IPS-18c (cell line): ENCODE data around the gene CCDC15.
"Not testable (repeated sequence)": the region's sequence is repeated elsewhere in the genome, so short reads cannot be mapped to it uniquely, and the experiment has no call there.

Experiments used
- H3K4me3 ChIP-seq: 2 replicates; pipeline ENCODE4 v1.7.0; 2013; ENCODE audit warnings: low read depth, mild to moderate bottlenecking, low read length, moderate library complexity; ENCODE audit not compliant: insufficient read depth
- H3K9me3 ChIP-seq: one replicate; pipeline ENCODE4 v1.6.1; 2013; ENCODE audit warnings: mild to moderate bottlenecking, low read length, moderate library complexity; ENCODE audit not compliant: control insufficient read depth, insufficient read depth

CCDC15 gene

DNA sequence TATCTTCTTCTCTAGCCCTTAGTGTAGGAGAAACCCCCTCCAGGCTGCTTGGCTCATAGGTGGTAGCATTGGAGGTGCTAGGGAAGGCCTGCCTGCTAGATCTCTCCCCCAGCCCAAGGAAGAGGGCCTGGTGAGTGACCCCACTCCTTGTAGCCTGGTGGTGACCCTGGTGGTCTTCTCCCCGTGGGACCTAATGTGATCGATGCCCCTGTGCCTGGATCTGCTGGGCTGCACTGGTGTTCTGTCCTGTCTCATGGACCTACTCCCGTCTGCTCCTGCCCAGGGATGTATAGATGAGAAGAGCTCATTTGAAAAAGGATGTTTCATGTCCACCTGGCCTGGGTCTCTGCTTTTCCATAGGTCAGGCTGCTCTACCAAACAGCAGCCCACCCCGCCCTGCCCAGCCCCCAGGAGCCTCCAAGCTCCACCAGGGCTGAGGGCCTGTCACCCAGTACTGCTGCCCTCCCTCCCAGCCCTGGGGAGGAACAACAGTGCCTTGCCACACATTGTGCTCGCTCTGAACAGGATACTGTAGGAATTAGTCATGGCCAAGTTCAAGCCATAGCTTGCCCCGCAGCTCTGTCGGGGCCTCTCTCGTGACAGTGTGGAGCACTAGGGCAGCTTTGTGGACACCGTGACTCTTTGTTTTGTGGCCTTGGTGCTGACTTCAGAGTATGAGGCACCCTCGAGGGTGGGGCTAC is 128.8 kb downstream of the CCDC15 start:
- Histone ChIP-seq H3K9me3 (no peaks in the 10 kb centered on the region), H3K4me3 (no peak overlapping the region)

DNA sequence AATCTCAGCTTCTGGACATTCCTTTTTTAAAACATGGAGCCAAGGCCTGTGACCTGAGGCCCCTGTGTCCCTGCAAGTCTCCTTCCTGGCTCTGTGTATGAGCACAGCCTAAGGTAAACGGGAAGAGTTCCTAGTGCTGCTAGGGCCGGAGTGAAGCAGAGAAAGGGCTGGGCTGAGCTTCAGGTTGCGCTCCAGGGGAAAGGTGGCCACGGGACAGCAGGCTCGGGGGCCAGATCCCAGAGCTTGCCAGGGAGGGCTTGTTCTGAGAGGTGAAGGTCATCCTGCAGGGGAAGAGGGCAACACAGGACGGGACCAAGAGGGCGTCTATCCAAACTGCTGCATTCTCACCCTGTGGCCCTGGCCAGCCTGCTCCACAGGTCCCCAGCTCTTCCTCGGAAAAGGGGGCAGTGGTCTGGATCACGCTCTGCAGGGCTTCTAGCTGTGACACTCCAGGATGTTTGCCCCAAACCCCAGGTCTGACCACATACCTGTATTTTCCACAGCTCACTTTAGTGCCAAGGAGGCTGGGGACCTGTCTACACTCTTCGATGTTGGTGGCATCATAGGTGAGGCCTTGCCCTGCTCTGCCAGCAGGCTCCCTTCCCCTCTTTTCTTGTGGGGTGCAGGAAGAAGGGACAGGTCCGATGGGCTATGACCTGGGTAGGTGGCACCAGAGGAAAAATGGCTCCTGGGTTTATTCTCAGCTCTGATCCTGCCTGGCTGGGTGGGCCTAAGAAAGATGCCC is 129.5 kb downstream of the CCDC15 start:
- H3K9me3 ChIP-seq = no peaks in the 10 kb centered on the region
- H3K4me3 ChIP-seq = no peak overlapping the region

DNA sequence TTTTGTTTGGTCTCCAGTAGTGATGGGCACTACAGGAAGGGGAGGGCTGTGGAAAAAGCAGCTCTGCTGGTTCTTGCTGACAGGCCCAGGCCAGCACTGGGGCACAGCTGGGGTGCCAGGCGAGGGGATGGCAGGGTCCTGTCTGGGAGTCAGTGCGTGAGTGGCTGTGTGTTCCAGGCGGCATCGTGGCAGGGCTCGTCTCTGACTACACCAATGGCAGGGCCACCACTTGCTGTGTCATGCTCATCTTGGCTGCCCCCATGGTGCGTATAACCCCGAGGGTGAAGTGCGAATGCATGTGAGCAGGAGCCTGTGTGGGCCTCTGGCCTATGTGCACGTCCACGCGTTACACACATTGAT is 130.0 kb downstream of the CCDC15 start:
- Histone ChIP-seq H3K4me3 (no peak overlapping the region), H3K9me3 (no peaks in the 10 kb centered on the region)

DNA sequence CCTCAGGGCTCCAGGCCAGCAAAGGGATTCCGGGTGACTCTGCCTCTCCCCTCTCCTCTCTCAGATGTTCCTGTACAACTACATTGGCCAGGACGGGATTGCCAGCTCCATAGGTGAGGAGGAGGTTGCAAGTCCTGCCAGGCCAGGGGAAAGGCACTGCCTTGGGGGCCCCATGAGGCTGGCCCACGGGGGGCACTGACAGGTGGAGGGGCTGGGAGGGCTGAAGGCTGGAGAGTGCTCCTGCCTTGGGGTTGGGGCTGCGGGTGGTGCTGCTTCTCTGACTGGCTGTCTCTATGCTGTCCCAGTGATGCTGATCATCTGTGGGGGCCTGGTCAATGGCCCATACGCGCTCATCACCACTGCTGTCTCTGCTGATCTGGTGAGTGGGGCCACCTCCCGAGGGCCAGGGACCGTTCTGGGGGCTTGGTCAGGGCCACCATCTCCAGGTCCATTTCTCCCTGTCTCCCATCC is 130.8 kb downstream of the CCDC15 start:
- no peaks in the 10 kb centered on the region for H3K9me3 ChIP-seq
- no peak overlapping the region for H3K4me3 ChIP-seq

DNA sequence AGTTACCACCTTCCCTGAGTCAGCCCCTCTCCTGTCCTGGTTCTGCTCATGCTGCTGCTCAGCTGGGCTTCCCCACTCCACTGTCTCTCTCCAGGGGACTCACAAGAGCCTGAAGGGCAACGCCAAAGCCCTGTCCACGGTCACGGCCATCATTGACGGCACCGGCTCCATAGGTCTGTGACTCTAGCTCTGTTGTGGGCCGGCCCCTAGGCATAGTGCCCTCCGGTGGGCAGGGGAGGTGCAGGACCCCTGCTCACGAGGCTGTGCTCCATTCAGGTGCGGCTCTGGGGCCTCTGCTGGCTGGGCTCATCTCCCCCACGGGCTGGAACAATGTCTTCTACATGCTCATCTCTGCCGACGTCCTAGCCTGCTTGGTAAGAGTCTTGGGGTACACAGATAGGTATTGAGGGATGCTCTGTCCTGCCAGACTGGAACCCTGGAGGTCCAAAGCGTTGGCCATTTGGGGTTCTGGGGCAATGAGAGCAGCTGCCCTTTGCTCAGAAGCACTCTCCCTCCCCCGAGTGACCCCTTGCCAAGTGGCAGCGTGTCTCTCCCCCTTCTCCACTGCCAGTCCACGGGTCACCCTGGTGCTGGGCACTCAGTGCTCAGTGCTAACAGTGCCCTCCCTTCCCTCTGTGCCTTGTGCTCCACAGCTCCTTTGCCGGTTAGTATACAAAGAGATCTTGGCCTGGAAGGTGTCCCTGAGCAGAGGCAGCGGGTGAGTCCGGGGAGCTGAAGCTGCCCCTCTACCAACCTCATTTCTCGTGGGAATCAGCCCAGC is 131.5 kb downstream of the CCDC15 start:
- Histone ChIP-seq H3K9me3 (no peaks in the 10 kb centered on the region), H3K4me3 (no peak overlapping the region)

DNA sequence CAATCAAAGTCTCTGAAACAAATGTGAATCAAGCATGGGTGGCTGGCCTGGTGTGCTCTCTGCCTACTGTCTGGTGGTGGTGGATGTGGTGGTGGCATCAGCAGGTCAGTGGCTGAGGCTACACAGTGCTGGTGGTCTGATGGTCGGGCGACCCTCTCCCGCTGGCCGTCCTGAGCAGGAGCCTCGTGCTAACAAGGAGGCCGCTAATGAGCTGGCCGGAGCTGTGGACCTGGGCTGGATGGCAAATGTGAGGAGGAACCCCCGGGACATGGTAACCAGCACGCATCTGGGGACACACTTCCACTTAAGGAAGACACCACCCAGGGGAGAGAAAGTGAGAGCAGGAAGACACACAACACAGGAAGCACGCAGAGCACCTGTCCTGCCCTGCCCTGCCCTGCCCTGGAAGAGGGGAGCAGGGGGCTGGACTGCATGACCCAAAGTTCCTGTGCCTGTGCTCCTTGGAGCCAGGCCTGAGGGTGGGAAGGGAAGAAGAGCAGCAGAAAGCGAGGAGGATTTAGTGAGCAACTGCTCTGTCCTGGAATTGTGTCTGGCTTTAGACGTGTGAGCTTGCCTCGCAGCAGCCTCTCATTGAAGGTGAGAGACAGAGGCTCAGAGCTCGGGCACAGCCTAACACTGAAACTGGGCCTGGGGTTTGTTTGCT is 132.8 kb downstream of the CCDC15 start:
- H3K4me3 ChIP-seq = no peak overlapping the region
- H3K9me3 ChIP-seq = no peaks in the 10 kb centered on the region

DNA sequence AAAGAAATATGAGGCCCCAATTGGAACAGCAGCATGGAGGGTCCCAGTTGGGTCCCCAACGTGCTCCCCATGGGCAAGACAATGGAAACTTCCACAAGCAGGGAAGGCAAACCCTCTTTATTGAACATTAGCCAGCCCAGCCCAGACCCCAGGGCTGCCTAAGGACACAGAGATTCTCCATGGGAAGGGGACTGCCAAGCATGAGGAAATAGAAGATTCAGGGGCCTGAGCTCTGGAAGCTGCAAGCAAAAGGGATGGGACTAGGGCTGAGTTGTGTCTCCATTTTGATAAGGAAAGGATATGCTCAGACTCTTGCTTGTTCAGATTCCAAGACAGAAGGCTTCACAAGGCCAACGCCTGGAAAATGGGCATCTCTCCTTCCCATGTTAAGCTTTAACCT is 134.1 kb downstream of the CCDC15 start:
- Histone ChIP-seq H3K4me3 (no peak overlapping the region), H3K9me3 (no peaks in the 10 kb centered on the region)

DNA sequence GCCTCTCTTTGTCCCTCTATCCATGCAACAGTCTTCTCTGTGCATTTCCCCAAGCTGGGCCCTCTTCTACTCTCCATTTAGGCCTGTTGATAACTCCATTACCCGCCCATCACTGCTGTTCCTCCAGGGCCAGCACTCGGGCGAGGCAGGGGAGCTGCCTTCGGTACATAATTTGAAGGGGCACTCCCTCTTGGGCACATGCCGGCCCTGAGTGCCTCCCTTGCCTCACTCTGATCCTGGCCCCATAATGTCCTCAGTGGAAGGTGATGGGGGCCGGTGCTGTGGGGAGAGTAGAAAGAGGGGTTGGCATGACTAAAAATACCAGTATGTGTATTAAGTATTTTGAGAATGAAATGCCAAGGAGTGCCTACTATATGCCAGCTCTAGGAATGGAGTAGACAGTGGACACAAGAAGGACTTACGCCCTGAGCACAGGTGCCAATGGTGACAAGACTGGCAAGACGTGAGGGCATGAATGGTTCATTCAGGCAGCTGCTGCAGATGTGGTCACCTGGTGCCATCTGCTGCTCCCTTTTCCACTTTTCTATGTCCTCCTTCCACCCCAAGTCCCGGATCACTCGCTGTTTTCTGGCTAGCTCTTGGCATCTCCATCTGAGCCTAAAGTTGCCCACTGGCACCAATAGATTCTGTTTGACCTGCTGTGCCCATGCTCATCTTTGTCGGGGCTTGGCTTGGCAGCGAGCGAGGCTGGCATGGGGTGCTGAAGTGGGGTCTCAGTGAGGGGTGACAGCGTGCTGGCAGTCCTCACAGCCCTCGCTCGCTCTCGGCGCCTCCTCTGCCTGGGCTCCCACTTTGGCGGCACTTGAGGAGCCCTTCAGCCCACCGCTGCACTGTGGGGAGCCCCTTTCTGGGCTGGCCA is 134.8 kb downstream of the CCDC15 start:
- Histone ChIP-seq H3K9me3 (no peaks in the 10 kb centered on the region), H3K4me3 (no peak overlapping the region)

DNA sequence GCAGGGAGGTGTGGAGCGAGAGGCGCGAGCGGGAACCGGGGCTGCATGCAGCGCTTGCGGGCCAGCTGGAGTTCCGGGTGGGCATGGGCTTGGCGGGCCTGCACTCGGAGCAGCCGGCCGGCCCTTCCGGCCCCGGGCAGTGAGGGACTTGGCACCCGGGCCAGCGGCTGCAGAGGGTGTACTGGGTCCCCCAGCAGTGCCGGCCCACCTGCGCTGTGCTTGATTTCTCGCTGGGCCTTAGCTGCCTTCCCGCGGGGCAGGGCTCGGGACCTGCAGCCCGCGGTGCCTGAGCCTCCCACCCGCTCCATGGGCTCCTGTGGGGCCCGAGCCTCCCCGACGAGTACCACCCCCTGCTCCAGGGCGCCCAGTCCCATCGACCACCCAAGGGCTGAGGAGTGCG is 135.5 kb downstream of the CCDC15 start:
- H3K9me3 ChIP-seq, H3K4me3 ChIP-seq: not testable (repeated sequence)

DNA sequence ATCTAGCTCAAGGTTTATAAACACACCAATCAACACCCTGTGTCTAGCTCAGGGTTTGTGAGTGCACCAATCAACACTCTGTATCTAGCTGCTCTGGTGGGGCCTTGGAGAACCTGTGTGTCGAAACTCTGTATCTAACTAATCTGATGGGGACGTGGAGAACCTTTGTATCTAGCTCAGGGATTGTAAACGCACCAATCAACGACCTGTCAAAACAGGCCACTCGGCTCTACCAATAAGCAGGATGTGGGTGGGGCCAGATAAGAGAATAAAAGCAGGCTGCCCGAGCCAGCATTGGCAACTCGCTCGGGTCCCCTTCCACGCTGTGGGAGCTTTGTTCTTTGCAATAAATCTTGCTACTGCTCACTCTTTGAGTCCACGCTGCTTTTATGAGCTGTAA is 136.1 kb downstream of the CCDC15 start:
- H3K9me3 ChIP-seq, H3K4me3 ChIP-seq: not testable (repeated sequence)

DNA sequence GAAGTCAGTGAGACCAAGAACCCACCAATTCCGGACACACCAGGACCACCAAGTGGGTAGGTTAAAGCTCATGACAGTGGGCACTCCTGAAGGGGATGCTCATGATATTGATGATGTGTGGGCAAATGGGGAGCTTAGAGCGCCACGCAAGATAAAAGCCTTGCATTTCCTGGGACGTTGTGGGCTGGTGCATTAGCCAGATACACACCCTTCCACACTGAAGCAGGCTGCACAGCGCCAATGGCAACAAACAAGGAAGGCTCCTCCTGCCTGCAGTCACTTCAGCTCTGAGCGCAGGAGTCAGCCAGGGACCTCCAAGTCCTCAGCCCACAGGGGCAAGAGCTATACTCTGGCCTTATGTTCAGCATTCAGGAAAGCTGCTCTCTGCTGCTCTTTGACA is 136.8 kb downstream of the CCDC15 start:
- H3K9me3 ChIP-seq = no peaks in the 10 kb centered on the region
- no peak overlapping the region for H3K4me3 ChIP-seq
